ENCODE measurements around the gene ZBTB20. TPM values are rescaled to one million over a fixed set of nuclear protein-coding genes. Genes with fewer than 3 reads are reported as not detected.

The ZBTB20 gene
- polyA plus RNA-seq, 1 donor from 2014 or later: 4.8 TPM

DNA sequence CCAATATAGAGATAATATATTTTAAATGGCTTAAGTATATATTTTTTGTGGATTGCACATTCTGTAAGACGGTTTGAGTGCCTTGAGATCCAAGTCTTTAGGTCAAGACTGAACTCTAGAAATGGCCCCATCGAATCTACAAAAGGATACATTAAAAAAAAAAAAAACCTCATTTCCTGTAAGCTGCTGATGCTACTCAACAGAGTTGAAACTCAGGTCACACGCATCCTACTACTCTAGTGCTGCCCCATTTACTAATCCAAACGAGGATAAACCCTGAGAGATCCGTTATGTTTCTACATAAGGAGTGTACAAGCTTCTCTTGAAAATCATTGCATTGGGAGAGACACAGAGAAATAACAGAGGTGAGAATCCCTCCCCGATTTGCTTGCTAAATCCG, 666.0 kb downstream of the ZBTB20 start:
- Histone ChIP-seq H3K9me2 (ENCODE audit: insufficient read depth, low read length) (no peaks in the 10 kb centered on the region), H3K9me3 (ENCODE audit: low read length) (no peaks in the 10 kb centered on the region), H3K36me3 (ENCODE audit: insufficient read depth, low read length) (no peaks in the 10 kb centered on the region), H4K20me1 (ENCODE audit: insufficient read depth) (no peaks in the 10 kb centered on the region), H3K79me2 (replicated peaks; ENCODE audit: insufficient read depth, low read length) (no peaks in the 10 kb centered on the region), H3K27ac (ENCODE audit: low read length) (no peak overlapping the region), H2AFZ (ENCODE audit: low read depth, low read length) (no peak overlapping the region), H3K9ac (ENCODE audit: low read length) (no peak overlapping the region), H3K27me3 (ENCODE audit: insufficient read depth, low read depth, low read length) (no peaks in the 10 kb centered on the region), H3F3A (ENCODE audit: insufficient read depth, low read length, poor library complexity, severe bottlenecking) (no peaks in the 10 kb centered on the region), H3K4me3 (ENCODE audit: low read length) (no peak overlapping the region), H3K4me2 (ENCODE audit: low read length) (no peak overlapping the region)
- TF ChIP-seq, protein P1, sequence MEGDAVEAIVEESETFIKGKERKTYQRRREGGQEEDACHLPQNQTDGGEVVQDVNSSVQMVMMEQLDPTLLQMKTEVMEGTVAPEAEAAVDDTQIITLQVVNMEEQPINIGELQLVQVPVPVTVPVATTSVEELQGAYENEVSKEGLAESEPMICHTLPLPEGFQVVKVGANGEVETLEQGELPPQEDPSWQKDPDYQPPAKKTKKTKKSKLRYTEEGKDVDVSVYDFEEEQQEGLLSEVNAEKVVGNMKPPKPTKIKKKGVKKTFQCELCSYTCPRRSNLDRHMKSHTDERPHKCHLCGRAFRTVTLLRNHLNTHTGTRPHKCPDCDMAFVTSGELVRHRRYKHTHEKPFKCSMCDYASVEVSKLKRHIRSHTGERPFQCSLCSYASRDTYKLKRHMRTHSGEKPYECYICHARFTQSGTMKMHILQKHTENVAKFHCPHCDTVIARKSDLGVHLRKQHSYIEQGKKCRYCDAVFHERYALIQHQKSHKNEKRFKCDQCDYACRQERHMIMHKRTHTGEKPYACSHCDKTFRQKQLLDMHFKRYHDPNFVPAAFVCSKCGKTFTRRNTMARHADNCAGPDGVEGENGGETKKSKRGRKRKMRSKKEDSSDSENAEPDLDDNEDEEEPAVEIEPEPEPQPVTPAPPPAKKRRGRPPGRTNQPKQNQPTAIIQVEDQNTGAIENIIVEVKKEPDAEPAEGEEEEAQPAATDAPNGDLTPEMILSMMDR (IDR thresholded peaks at IDR 0.05; ENCODE audit: poor library complexity, severe bottlenecking): no peak
- TF ChIP-seq POLR2AphosphoS5 (IDR thresholded peaks at IDR 0.05) (no peak), EZH2 (IDR thresholded peaks at IDR 0.05; ENCODE audit: borderline replicate concordance, insufficient read depth, low read length, poor library complexity, severe bottlenecking) (no peak), SMC3 (conservative IDR thresholded peaks at IDR 0.05; ENCODE audit: poor library complexity) (no peak)

DNA sequence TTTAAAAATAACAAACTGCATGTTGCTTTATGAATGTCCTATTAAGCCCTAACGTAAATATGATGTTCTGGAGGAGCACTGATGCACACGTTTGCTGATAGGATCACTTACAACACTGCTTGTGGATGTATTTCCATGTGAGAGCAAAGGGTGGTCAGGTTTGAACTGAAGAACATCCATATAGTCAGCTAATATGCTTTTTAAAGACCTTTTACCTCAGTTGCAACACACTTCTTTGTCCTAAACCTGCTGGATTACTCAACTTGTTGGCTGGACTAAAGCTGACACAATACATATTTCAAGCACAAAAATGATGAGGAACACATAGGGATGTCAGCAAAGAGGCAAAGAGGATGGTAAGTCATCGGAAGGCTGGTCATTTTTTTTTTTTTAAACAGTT, 666.6 kb downstream of the ZBTB20 start:
- Histone ChIP-seq H3K27ac (ENCODE audit: low read length) (no peak overlapping the region), H3K9me3 (ENCODE audit: low read length) (no peaks in the 10 kb centered on the region), H3K9me2 (ENCODE audit: insufficient read depth, low read length) (no peaks in the 10 kb centered on the region), H3K4me3 (ENCODE audit: low read length) (no peak overlapping the region), H2AFZ (ENCODE audit: low read depth, low read length) (no peak overlapping the region), H3K36me3 (ENCODE audit: insufficient read depth, low read length) (no peaks in the 10 kb centered on the region), H4K20me1 (ENCODE audit: insufficient read depth) (no peaks in the 10 kb centered on the region), H3K27me3 (ENCODE audit: insufficient read depth, low read depth, low read length) (no peaks in the 10 kb centered on the region), H3K4me2 (ENCODE audit: low read length) (no peak overlapping the region), H3K79me2 (replicated peaks; ENCODE audit: insufficient read depth, low read length) (no peaks in the 10 kb centered on the region), H3K9ac (ENCODE audit: low read length) (no peak overlapping the region), H3F3A (ENCODE audit: insufficient read depth, low read length, poor library complexity, severe bottlenecking) (no peaks in the 10 kb centered on the region)
- TF ChIP-seq SMC3 (conservative IDR thresholded peaks at IDR 0.05; ENCODE audit: poor library complexity) (no peak), RAD21 (conservative IDR thresholded peaks at IDR 0.05) (no peak), POLR2AphosphoS5 (IDR thresholded peaks at IDR 0.05) (no peak), MXI1 (conservative IDR thresholded peaks at IDR 0.05; ENCODE audit: poor library complexity, severe bottlenecking) (no peak)
- TF ChIP-seq, protein P2, sequence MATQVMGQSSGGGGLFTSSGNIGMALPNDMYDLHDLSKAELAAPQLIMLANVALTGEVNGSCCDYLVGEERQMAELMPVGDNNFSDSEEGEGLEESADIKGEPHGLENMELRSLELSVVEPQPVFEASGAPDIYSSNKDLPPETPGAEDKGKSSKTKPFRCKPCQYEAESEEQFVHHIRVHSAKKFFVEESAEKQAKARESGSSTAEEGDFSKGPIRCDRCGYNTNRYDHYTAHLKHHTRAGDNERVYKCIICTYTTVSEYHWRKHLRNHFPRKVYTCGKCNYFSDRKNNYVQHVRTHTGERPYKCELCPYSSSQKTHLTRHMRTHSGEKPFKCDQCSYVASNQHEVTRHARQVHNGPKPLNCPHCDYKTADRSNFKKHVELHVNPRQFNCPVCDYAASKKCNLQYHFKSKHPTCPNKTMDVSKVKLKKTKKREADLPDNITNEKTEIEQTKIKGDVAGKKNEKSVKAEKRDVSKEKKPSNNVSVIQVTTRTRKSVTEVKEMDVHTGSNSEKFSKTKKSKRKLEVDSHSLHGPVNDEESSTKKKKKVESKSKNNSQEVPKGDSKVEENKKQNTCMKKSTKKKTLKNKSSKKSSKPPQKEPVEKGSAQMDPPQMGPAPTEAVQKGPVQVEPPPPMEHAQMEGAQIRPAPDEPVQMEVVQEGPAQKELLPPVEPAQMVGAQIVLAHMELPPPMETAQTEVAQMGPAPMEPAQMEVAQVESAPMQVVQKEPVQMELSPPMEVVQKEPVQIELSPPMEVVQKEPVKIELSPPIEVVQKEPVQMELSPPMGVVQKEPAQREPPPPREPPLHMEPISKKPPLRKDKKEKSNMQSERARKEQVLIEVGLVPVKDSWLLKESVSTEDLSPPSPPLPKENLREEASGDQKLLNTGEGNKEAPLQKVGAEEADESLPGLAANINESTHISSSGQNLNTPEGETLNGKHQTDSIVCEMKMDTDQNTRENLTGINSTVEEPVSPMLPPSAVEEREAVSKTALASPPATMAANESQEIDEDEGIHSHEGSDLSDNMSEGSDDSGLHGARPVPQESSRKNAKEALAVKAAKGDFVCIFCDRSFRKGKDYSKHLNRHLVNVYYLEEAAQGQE (IDR thresholded peaks at IDR 0.05; ENCODE audit: borderline replicate concordance): no peak

DNA sequence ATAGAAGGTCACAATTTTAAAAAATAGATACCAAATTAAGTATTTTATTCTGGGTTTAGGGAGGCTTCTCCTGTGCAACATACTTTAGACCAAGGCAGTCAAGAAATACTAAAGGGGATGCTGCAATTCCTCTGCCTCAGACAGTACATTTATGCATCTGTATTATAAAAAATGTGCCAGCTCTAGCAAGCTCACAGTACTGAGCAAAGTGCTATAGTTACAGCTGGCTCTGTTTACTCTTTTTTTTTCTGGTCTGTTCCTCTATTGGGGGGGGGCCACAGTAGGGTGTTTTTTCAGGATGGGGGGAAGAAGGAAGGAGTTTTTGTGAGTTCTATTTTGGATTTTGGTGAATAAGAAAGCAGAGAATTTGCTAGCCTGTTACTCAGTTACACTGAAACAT, 668.3 kb downstream of the ZBTB20 start:
- H4K20me1 ChIP-seq (ENCODE audit: insufficient read depth): no peaks in the 10 kb centered on the region
- H3F3A ChIP-seq (ENCODE audit: insufficient read depth, low read length, poor library complexity, severe bottlenecking): no peaks in the 10 kb centered on the region
- H3K4me3 ChIP-seq (ENCODE audit: low read length): no peak overlapping the region
- H3K9ac ChIP-seq (ENCODE audit: low read length): no peak overlapping the region
- H3K27me3 ChIP-seq (ENCODE audit: insufficient read depth, low read depth, low read length): no peaks in the 10 kb centered on the region
- H3K4me2 ChIP-seq (ENCODE audit: low read length): no peak overlapping the region
- H3K79me2 ChIP-seq (replicated peaks; ENCODE audit: insufficient read depth, low read length): no peaks in the 10 kb centered on the region
- no peaks in the 10 kb centered on the region for H3K9me2 ChIP-seq (ENCODE audit: insufficient read depth, low read length)
- H3K36me3 ChIP-seq (ENCODE audit: insufficient read depth, low read length): no peaks in the 10 kb centered on the region
- no peak overlapping the region for H3K27ac ChIP-seq (ENCODE audit: low read length)
- no peak overlapping the region for H2AFZ ChIP-seq (ENCODE audit: low read depth, low read length)
- TF ChIP-seq, protein P2 (IDR thresholded peaks at IDR 0.05; ENCODE audit: borderline replicate concordance): no peak
- TF ChIP-seq POLR2AphosphoS5 (IDR thresholded peaks at IDR 0.05): no peak
- TF ChIP-seq MXI1 (conservative IDR thresholded peaks at IDR 0.05; ENCODE audit: poor library complexity, severe bottlenecking): no peak
- TF ChIP-seq EP300 (conservative IDR thresholded peaks at IDR 0.05; ENCODE audit: poor library complexity, severe bottlenecking): no peak
- no peak for TF ChIP-seq EZH2 (IDR thresholded peaks at IDR 0.05; ENCODE audit: borderline replicate concordance, insufficient read depth, low read length, poor library complexity, severe bottlenecking)
- TF ChIP-seq SMC3 (conservative IDR thresholded peaks at IDR 0.05; ENCODE audit: poor library complexity): no peak
- TF ChIP-seq TAF1 (IDR thresholded peaks at IDR 0.05; ENCODE audit: low read depth): no peak
- TF ChIP-seq, protein P1 (IDR thresholded peaks at IDR 0.05; ENCODE audit: poor library complexity, severe bottlenecking): no peak
- TF ChIP-seq RAD21 (conservative IDR thresholded peaks at IDR 0.05): no peak
- H3K9me3 ChIP-seq (ENCODE audit: low read length): no peaks in the 10 kb centered on the region

Measured in neural cell (in vitro differentiated cells).